ENCODE measurements around the gene CLTA.
"Not testable (repeated sequence)": the region's sequence is repeated elsewhere in the genome, so short reads cannot be mapped to it uniquely, and the experiment has no call there.

CLTA gene

GRCh38 chr9:36158917-36159316, 31.8 kb upstream of the CLTA start:
- no peak for DNase-seq (ENCODE audit: low read depth)

GRCh38 chr9:36159509-36159908, 31.2 kb upstream of the CLTA start:
- DNase-seq (ENCODE audit: low read depth) = not testable (repeated sequence)

GRCh38 chr9:36160126-36160525, 30.6 kb upstream of the CLTA start:
- not testable (repeated sequence) for DNase-seq (ENCODE audit: low read depth)

- no peak for DNase-seq (ENCODE audit: low read depth)
Observed at GRCh38 chr9:36161187-36161586, 29.5 kb upstream of the CLTA start.

- no peak for DNase-seq (ENCODE audit: low read depth)
Observed at GRCh38 chr9:36162211-36162738, 28.4 kb upstream of the CLTA start.

- DNase-seq (ENCODE audit: low read depth) = no peak
Observed at GRCh38 chr9:36163049-36163785, 27.5 kb upstream of the CLTA start.

GRCh38 chr9:36163786-36164170, 26.9 kb upstream of the CLTA start:
- DNase-seq (ENCODE audit: low read depth) = no peak

GRCh38 chr9:36164372-36164771, 26.3 kb upstream of the CLTA start:
- DNase-seq (ENCODE audit: low read depth) = no peak

GRCh38 chr9:36164989-36165388, 25.7 kb upstream of the CLTA start:
- DNase-seq (ENCODE audit: low read depth) = no peak

GRCh38 chr9:36165826-36166167, 24.9 kb upstream of the CLTA start:
- no peak for DNase-seq (ENCODE audit: low read depth)

- peak; percentile 75 for DNase-seq (ENCODE audit: low read depth)
Observed at GRCh38 chr9:36166168-36166927, 24.4 kb upstream of the CLTA start.

- no peak for DNase-seq (ENCODE audit: low read depth)
Observed at GRCh38 chr9:36169166-36169565, 21.6 kb upstream of the CLTA start, which contains the start of gene CCIN. Gene CCIN, plus strand, starts transcription at chr9:36169388. Its CDS starts 115 bp downstream, at chr9:36169503.

GRCh38 chr9:36169708-36170107, 21.0 kb upstream of the CLTA start:
- DNase-seq (ENCODE audit: low read depth) = no peak

GRCh38 chr9:36170531-36170930, 20.2 kb upstream of the CLTA start:
- DNase-seq (ENCODE audit: low read depth) = no peak

- no peak for DNase-seq (ENCODE audit: low read depth)
Observed at GRCh38 chr9:36173861-36174260, 16.9 kb upstream of the CLTA start.

GRCh38 chr9:36174271-36174670, 16.4 kb upstream of the CLTA start:
- no peak for DNase-seq (ENCODE audit: low read depth)

GRCh38 chr9:36174731-36175130, 16.0 kb upstream of the CLTA start:
- DNase-seq (ENCODE audit: low read depth) = no peak

GRCh38 chr9:36175209-36175608, 15.5 kb upstream of the CLTA start:
- not testable (repeated sequence) for DNase-seq (ENCODE audit: low read depth)

GRCh38 chr9:36176496-36176895, 14.2 kb upstream of the CLTA start:
- DNase-seq (ENCODE audit: low read depth) = not testable (repeated sequence)

- no peak for DNase-seq (ENCODE audit: low read depth)
Observed at GRCh38 chr9:36177571-36177970, 13.2 kb upstream of the CLTA start.

- DNase-seq (ENCODE audit: low read depth) = not testable (repeated sequence)
Observed at GRCh38 chr9:36180243-36180642, 10.5 kb upstream of the CLTA start.

GRCh38 chr9:36187414-36187813, 3.3 kb upstream of the CLTA start:
- DNase-seq (ENCODE audit: low read depth) = no peak

- DNase-seq (ENCODE audit: low read depth) = no peak
Observed at GRCh38 chr9:36188212-36188611, 2.5 kb upstream of the CLTA start.
